ENCODE data around the gene GSTCD.
"Not testable (repeated sequence)": the region's sequence is repeated elsewhere in the genome, so short reads cannot be mapped to it uniquely, and the experiment has no call there.

Gene GSTCD

GRCh38 chr4:105719204-105719603, 10.6 kb downstream of the GSTCD start:
- no peak for DNase-seq

- no peak for DNase-seq
These were observed 17.0 kb downstream of the GSTCD start for GRCh38 chr4:105725623-105726022.

- DNase-seq: not testable (repeated sequence)
These were observed 21.3 kb downstream of the GSTCD start for GRCh38 chr4:105729895-105730294.

- not testable (repeated sequence) for DNase-seq
These were observed 26.6 kb downstream of the GSTCD start for GRCh38 chr4:105735217-105735616.

- DNase-seq: no peak
These were observed 33.0 kb downstream of the GSTCD start for GRCh38 chr4:105741548-105741947.

GRCh38 chr4:105748222-105748621, 39.6 kb downstream of the GSTCD start:
- DNase-seq: no peak

- no peak for DNase-seq
These were observed 43.2 kb downstream of the GSTCD start for GRCh38 chr4:105751718-105752299.

- no peak for DNase-seq
These were observed 44.8 kb downstream of the GSTCD start for GRCh38 chr4:105753361-105753760.

- no peak for DNase-seq
These were observed 46.8 kb downstream of the GSTCD start for GRCh38 chr4:105755375-105755774.

GRCh38 chr4:105758958-105759357, 50.4 kb downstream of the GSTCD start:
- DNase-seq: no peak

GRCh38 chr4:105765690-105766407, 57.3 kb downstream of the GSTCD start:
- DNase-seq: no peak

GRCh38 chr4:105767579-105767978, 59.0 kb downstream of the GSTCD start:
- DNase-seq: no peak

- DNase-seq: not testable (repeated sequence)
These were observed 61.9 kb downstream of the GSTCD start for GRCh38 chr4:105770524-105770923.

- DNase-seq: not testable (repeated sequence)
These were observed 63.5 kb downstream of the GSTCD start for GRCh38 chr4:105772065-105772464.

- DNase-seq: not testable (repeated sequence)
These were observed 67.3 kb downstream of the GSTCD start for GRCh38 chr4:105775760-105776415.

- DNase-seq: no peak
These were observed 71.6 kb downstream of the GSTCD start for GRCh38 chr4:105780176-105780575.

- DNase-seq: no peak
These were observed 76.2 kb downstream of the GSTCD start for GRCh38 chr4:105784761-105785160.

GRCh38 chr4:105785792-105786191, 77.2 kb downstream of the GSTCD start:
- DNase-seq: no peak

GRCh38 chr4:105786748-105787147, 78.2 kb downstream of the GSTCD start:
- DNase-seq: no peak

GRCh38 chr4:105797225-105797624, 88.6 kb downstream of the GSTCD start:
- no peak for DNase-seq

- no peak for DNase-seq
These were observed 97.0 kb downstream of the GSTCD start for GRCh38 chr4:105805501-105806120.

- DNase-seq: no peak
These were observed 98.9 kb downstream of the GSTCD start for GRCh38 chr4:105807496-105807895.

- DNase-seq: no peak
These were observed 99.6 kb downstream of the GSTCD start for GRCh38 chr4:105808030-105808749.

All from effector CD4-positive, alpha-beta T cell (primary cell).